ENCODE results near the gene KIAA0753.

- TF ChIP-seq CTCF (IDR thresholded peaks at IDR 0.05; ENCODE audit: low read length) (no peak), EZH2 (optimal IDR thresholded peaks at IDR 0.05; ENCODE audit: low read depth, low read length) (no peak)
Observed at GRCh38 chr17:6530324-6530920, 110.1 kb downstream of the KIAA0753 start.

Data from MM.1S (cell line).